Tibial nerve (tissue), 3 donors: Measurements from ENCODE around the gene CPLANE2.

ENCODE experiments used
- POLR2A ChIP-seq, 2 donors: fragments of 450-650 bp; IDR thresholded peaks; one replicate each; pipeline ENCODE4 v1.6.1; 2017; ENCODE audit warnings: antibody characterized with exemption in 2 of 2, mild to moderate bottlenecking in 2 of 2, moderate library complexity in 2 of 2
- TF ChIP-seq, protein P1 (sequence below), 5 experiments: fragments of 200-600 bp in 3 of 5; fragments of 450-650 bp in 2 of 5; sonication (generic) in 3 of 5; IDR thresholded peaks; one replicate each; pipeline ENCODE4 v1.5.1; 2016 to 2019; ENCODE audit warnings: antibody characterized with exemption in 5 of 5, mild to moderate bottlenecking in 3 of 5, moderate library complexity in 2 of 5

DNA sequence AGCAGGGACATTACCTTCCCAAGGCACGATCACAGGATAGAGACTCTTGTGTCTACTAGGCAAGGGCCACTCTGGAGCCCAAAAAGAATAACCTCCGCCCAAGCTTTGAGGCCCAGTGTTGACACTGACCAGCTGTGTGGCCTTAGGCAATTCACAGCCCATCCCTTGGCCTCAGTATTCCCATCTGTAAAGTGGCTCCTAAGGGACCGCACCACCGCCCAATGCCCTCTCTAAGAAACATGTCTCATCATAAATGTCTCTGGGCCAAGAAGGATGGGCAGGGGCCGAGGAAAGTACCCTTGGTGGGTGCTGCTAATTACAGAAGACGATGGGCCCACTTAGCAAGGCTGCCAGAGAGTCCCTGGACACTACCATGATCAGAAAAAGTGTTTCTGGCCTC lies 25.2 kb downstream of the CPLANE2 start:
- TF ChIP-seq, protein P1, sequence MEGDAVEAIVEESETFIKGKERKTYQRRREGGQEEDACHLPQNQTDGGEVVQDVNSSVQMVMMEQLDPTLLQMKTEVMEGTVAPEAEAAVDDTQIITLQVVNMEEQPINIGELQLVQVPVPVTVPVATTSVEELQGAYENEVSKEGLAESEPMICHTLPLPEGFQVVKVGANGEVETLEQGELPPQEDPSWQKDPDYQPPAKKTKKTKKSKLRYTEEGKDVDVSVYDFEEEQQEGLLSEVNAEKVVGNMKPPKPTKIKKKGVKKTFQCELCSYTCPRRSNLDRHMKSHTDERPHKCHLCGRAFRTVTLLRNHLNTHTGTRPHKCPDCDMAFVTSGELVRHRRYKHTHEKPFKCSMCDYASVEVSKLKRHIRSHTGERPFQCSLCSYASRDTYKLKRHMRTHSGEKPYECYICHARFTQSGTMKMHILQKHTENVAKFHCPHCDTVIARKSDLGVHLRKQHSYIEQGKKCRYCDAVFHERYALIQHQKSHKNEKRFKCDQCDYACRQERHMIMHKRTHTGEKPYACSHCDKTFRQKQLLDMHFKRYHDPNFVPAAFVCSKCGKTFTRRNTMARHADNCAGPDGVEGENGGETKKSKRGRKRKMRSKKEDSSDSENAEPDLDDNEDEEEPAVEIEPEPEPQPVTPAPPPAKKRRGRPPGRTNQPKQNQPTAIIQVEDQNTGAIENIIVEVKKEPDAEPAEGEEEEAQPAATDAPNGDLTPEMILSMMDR (IDR thresholded peaks at IDR 0.05) = no peak
- no peak for TF ChIP-seq POLR2A (IDR thresholded peaks at IDR 0.05)
